A549 (cell line): ENCODE data around the gene FAAP24. TPM values are rescaled to one million over a fixed set of nuclear protein-coding genes. Genes with fewer than 3 reads are reported as not detected.

Experiments used
- ATAC-seq, 2 experiments: fragments of 200-7000 bp in 1 of 2; fragments of >200 bp in 1 of 2; cut with Nextera tagmentation in 1 of 2; cut with Tn5 transposase in 1 of 2; 3 replicates each; pipeline versions ENCODE4 v1.8.0 to v1.9.1; 2018 to 2020; ENCODE audit warnings: mild to moderate bottlenecking in 1 of 2, moderate library complexity in 1 of 2
- CTCF ChIA-PET: fragments of 300-600 bp; sonication (Branson Sonifier 250); formaldehyde crosslinking; extraction: SDS; loops from one replicate; lab custom pipeline; 2021; ENCODE audit warnings: antibody characterized with exemption, inconsistent platforms; lab: Yijun Ruan, JAX
- POLR2A ChIA-PET: fragments of 350-600 bp; formaldehyde crosslinking; extraction: SDS; loops from one replicate; lab custom pipeline; 2021; ENCODE audit warnings: antibody characterized with exemption, inconsistent platforms; lab: Yijun Ruan, JAX
- DNase-seq, 2 experiments: peaks; one replicate each; pipeline versions ENCODE4 v3.0.0 to v3.0.0-alpha.2; 2011 to 2016; ENCODE audit warnings: low read depth in 1 of 2, low spot score in 1 of 2
- FAIRE-seq: peaks from 2 replicates; lab custom pipeline; 2011; peaks lifted over from hg19 to GRCh38; lab: Jason Lieb, UNC
- H3K27ac ChIP-seq, 2 experiments: fragments of >200 bp; sonication (Bioruptor Twin); formaldehyde crosslinking; 3 replicates each; pipeline ENCODE4 v1.5.1; 2016 to 2017
- H3K4me1 ChIP-seq: fragments of >200 bp; sonication (Bioruptor Twin); formaldehyde crosslinking; 3 replicates; pipeline ENCODE4 v1.6.1; 2016
- H3K4me2 ChIP-seq: fragments of >200 bp; sonication (Bioruptor Twin); formaldehyde crosslinking; 3 replicates; pipeline ENCODE4 v1.6.1; 2016
- H3K4me3 ChIP-seq: fragments of >200 bp; sonication (Bioruptor Twin); formaldehyde crosslinking; 3 replicates; pipeline ENCODE4 v1.5.1; 2016
- H3K9me3 ChIP-seq: fragments of >200 bp; sonication (Bioruptor Twin); formaldehyde crosslinking; 3 replicates; pipeline ENCODE4 v1.6.1; 2016
- CBX2 ChIP-seq: fragments of 200-600 bp; sonication (generic); IDR thresholded peaks from 2 replicates; pipeline ENCODE4 v1.6.1; 2016; ENCODE audit warnings: low read depth, mild to moderate bottlenecking, borderline replicate concordance
- EHMT2 ChIP-seq: fragments of 200-600 bp; sonication (generic); IDR thresholded peaks from 2 replicates; pipeline ENCODE4 v1.6.1; 2016; ENCODE audit warnings: antibody characterized with exemption, low read depth, mild to moderate bottlenecking, moderate library complexity
- EP300 ChIP-seq, 2 experiments: fragments of >200 bp; sonication (Bioruptor Twin); formaldehyde crosslinking; IDR thresholded peaks; 2 replicates in 1 of 2; 3 replicates in 1 of 2; pipeline ENCODE4 v1.6.1; 2016 to 2017
- FOSB ChIP-seq: fragments of 250-450 bp; sonication (Bioruptor Pico); IDR thresholded peaks from 2 replicates; pipeline ENCODE4 v1.5.0; 2020; ENCODE audit warnings: mild to moderate bottlenecking, moderate library complexity
- FOSL2 ChIP-seq, 2 experiments: fragments of 450-650 bp in 1 of 2; fragments of >200 bp in 1 of 2; sonication (Bioruptor Twin) in 1 of 2; formaldehyde crosslinking; IDR thresholded peaks; 2 replicates each; pipeline versions ENCODE4 v1.5.0 to v1.6.1; 2016 to 2020; ENCODE audit warnings: mild to moderate bottlenecking in 1 of 2, moderate library complexity in 1 of 2
- FOXS1 ChIP-seq: fragments of 250-450 bp; sonication (Bioruptor Pico); IDR thresholded peaks from 2 replicates; pipeline ENCODE4 v1.5.0; 2020; ENCODE audit warnings: mild to moderate bottlenecking, moderate library complexity
- HEYL ChIP-seq: fragments of 250-450 bp; sonication (Bioruptor Pico); IDR thresholded peaks from 2 replicates; pipeline ENCODE4 v1.8.0; 2021; ENCODE audit warnings: mild to moderate bottlenecking, moderate library complexity
- HOXA7 ChIP-seq: fragments of 250-450 bp; sonication (Bioruptor Pico); IDR thresholded peaks from 2 replicates; pipeline ENCODE4 v1.5.0; 2020; ENCODE audit warnings: mild to moderate bottlenecking, moderate library complexity
- HOXB5 ChIP-seq: fragments of 250-450 bp; sonication (Bioruptor Pico); IDR thresholded peaks from 2 replicates; pipeline ENCODE4 v1.5.0; 2020; ENCODE audit warnings: mild to moderate bottlenecking, moderate library complexity
- JUN ChIP-seq, 2 experiments: fragments of >200 bp; sonication (Bioruptor Twin); formaldehyde crosslinking; IDR thresholded peaks; 2 replicates in 1 of 2; 3 replicates in 1 of 2; pipeline ENCODE4 v1.6.1; 2016 to 2017
- KDM1A ChIP-seq: fragments of 200-600 bp; sonication (generic); IDR thresholded peaks from 2 replicates; pipeline ENCODE4 v1.6.1; 2016; ENCODE audit warnings: low read depth, mild to moderate bottlenecking
- KDM5A ChIP-seq: fragments of 200-600 bp; sonication (generic); IDR thresholded peaks from 2 replicates; pipeline ENCODE4 v1.6.1; 2016; ENCODE audit warnings: antibody characterized with exemption, mild to moderate bottlenecking
- NFE2L2 ChIP-seq: fragments of 150-350 bp; conservative IDR thresholded peaks from 2 replicates; pipeline ENCODE4 v1.6.1; 2014; ENCODE audit warnings: low read length
- NPAS2 ChIP-seq: fragments of 250-450 bp; sonication (Bioruptor Pico); IDR thresholded peaks from 2 replicates; pipeline ENCODE4 v1.8.0; 2022; ENCODE audit warnings: mild to moderate bottlenecking, moderate library complexity, borderline replicate concordance
- PHF8 ChIP-seq: fragments of 200-600 bp; sonication (generic); IDR thresholded peaks from 2 replicates; pipeline ENCODE4 v1.6.1; 2016; ENCODE audit warnings: low read depth, mild to moderate bottlenecking, antibody characterized with exemption, moderate library complexity, borderline replicate concordance
- RCOR1 ChIP-seq: fragments of 150-350 bp; IDR thresholded peaks from 2 replicates; pipeline ENCODE4 v1.6.1; 2014; ENCODE audit warnings: antibody characterized with exemption, low read length, low read depth
- RFX5 ChIP-seq: fragments of 450-650 bp; IDR thresholded peaks from 2 replicates; pipeline ENCODE4 v1.7.1; 2014; ENCODE audit warnings: antibody characterized with exemption, mild to moderate bottlenecking, moderate library complexity
- RNF2 ChIP-seq: fragments of 200-600 bp; sonication (generic); IDR thresholded peaks from 2 replicates; pipeline ENCODE4 v1.6.1; 2016; ENCODE audit warnings: low read depth, mild to moderate bottlenecking, antibody characterized with exemption, moderate library complexity, borderline replicate concordance
- SMC3 ChIP-seq: fragments of >200 bp; sonication (Bioruptor Twin); formaldehyde crosslinking; IDR thresholded peaks from 3 replicates; pipeline ENCODE4 v1.6.1; 2018; ENCODE audit warnings: inconsistent platforms
- SREBF2 ChIP-seq: fragments of 450-650 bp; IDR thresholded peaks from 2 replicates; pipeline ENCODE4 v1.6.1; 2014; ENCODE audit warnings: mild to moderate bottlenecking, moderate library complexity
- TFCP2L1 ChIP-seq: fragments of 250-450 bp; sonication (Bioruptor Pico); IDR thresholded peaks from 2 replicates; pipeline ENCODE4 v1.5.0; 2021; ENCODE audit warnings: mild to moderate bottlenecking
- ZFP36 ChIP-seq: fragments of 450-650 bp; IDR thresholded peaks from 2 replicates; pipeline ENCODE4 v1.6.1; 2014; ENCODE audit warnings: borderline replicate concordance; ENCODE audit not compliant: partially characterized antibody
- ZSCAN20 ChIP-seq: fragments of 250-450 bp; sonication (Bioruptor Pico); IDR thresholded peaks from 2 replicates; pipeline ENCODE4 v1.8.0; 2022; ENCODE audit warnings: mild to moderate bottlenecking, moderate library complexity
- WGBS: methylation state at CpG from one replicate; pipeline ENCODE4 v1.1.6; 2017; ENCODE audit errors: missing lambda C conversion rate; 5-methylcytosine and 5-hydroxymethylcytosine counted together
- polyA minus RNA-seq: library from RNA; depleted of rRNA, polyadenylated mRNA; stranded (reverse); fragments of >200 nt; gene quantifications from 2 replicates; pipeline ENCODE4 v1.2.3, GENCODE V29; 2011; rRNA and poly(A)+ RNA removed
- polyA plus RNA-seq, 4 experiments: library from polyadenylated mRNA; depleted of rRNA in 3 of 4; stranded (reverse); fragments of >200 nt; fragmentation: RNase III in 1 of 4; extraction: RNeasy Plus Mini Kit Qiagen cat#74134 plus additional on column Dnase treatment in 1 of 4; gene quantifications; 2 replicates in 3 of 4; 3 replicates in 1 of 4; pipeline ENCODE4 v1.2.3, GENCODE V29; 2011 to 2017
- TF ChIP-seq, protein P1 (sequence below): IDR thresholded peaks from 2 replicates; pipeline ENCODE4 v1.6.1; 2012
- TF ChIP-seq, protein P2 (sequence below): fragments of >200 bp; sonication (Bioruptor Twin); formaldehyde crosslinking; IDR thresholded peaks from 3 replicates; pipeline ENCODE4 v1.5.1; 2016
- TF ChIP-seq, protein P3 (sequence below): fragments of 450-650 bp; IDR thresholded peaks from 2 replicates; pipeline ENCODE4 v1.6.1; 2014; ENCODE audit warnings: antibody characterized with exemption
- TF ChIP-seq, protein P4 (sequence below): fragments of >200 bp; sonication (Bioruptor Twin); formaldehyde crosslinking; IDR thresholded peaks from 2 replicates; pipeline ENCODE4 v1.6.1; 2016
- TF ChIP-seq, protein P5 (sequence below): IDR thresholded peaks from 2 replicates; pipeline ENCODE4 v1.6.1; 2012
- TF ChIP-seq, protein P6 (sequence below): fragments of 200-600 bp; sonication (generic); IDR thresholded peaks from 2 replicates; pipeline ENCODE4 v1.6.1; 2016; ENCODE audit warnings: antibody characterized with exemption, mild to moderate bottlenecking, moderate library complexity

FAAP24 gene, protein sequence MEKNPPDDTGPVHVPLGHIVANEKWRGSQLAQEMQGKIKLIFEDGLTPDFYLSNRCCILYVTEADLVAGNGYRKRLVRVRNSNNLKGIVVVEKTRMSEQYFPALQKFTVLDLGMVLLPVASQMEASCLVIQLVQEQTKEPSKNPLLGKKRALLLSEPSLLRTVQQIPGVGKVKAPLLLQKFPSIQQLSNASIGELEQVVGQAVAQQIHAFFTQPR
- polyA plus RNA-seq (2011; rRNA removed) (14.4 and 15.9 TPM in 2 replicates), polyA plus RNA-seq (2017; fragmentation: RNase III; extraction: RNeasy Plus Mini Kit Qiagen cat#74134 plus additional on column Dnase treatment) (14.2 to 15.1 TPM (median 15.0 TPM) in 3 replicates), polyA minus RNA-seq (10.1 and 14.6 TPM in 2 replicates)
- 13.1 and 15.9 TPM in 2 replicates for polyA plus RNA-seq (2012; cell fraction: cytosol; rRNA removed)
- polyA plus RNA-seq (2012; cell fraction: nucleus; rRNA removed), result 4.0 and 4.4 TPM in 2 replicates

DNA sequence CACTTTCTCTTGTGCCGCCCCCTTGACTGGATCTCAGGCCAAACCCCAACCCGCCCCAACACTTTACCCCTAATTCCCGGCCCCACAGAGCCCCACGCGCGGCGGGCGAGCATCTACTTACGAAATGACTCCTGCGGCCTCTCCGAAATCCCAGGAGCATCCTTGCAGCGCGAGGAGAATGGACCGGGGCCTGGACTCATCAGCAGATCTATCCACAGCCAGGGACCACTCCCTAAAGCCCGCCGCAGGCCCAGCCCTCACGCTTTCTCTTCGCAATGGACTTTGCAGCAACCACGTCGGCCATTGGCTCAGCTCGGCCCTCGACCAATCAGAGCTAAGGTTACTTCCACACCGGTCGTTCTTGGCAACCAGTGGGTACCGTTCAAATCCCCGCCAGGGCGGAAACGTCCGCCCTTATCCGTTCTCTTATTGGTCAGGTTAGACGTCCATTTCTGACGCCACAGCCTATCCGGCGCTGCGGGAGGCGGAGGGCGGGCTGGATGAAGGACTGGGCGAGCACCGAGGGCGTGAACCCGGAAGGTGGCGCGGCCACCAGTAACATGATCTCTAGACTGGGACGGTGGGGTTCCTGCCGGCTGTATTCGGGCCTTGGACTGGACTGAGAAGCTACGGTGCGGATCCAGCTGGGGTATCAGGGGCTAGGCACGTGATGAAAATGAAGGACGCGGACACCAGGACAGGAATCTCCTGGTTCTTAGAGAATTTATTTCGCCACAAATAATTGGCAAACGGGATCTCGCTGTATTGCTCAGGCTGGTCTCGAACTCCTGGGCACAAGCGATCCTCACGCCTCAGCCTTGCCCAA lies at the start of gene FAAP24, which contains the start of gene CEP89:
FAAP24 (plus strand) TSS at position 528 of the 826 bp plus-strand sequence. CDS start 955 bp downstream, outside the sequence.
CEP89 (minus strand) TSS at position 244 of the 826 bp plus-strand sequence; CDS start at position 160, 84 bp downstream.
- H3K4me1 ChIP-seq, result peaks cover 19% of the 10 kb centered on the region
- H3K27ac ChIP-seq, result peak within 1 kb of the TSS; percentile 75 to 89
- FAIRE-seq, result peak; percentile 100
- H3K9me3 ChIP-seq, result no peaks in the 10 kb centered on the region
- DNase-seq, result peak; percentile 100
- CTCF ChIA-PET, result interaction anchor here (0.7 to 16.5 kb wide), 12 partner anchors 13 to 409 kb away, joined by 3 to 349 read pairs (median 4); partner anchors contain the start of gene GPATCH1
- ATAC-seq, result peak; percentile 96 to 98
- POLR2A ChIA-PET, result interaction anchor here (0.7 to 2.8 kb wide), 6 partner anchors 93 to 281 kb away, joined by 3 to 16 read pairs (median 4); partner anchors contain the start of genes GPATCH1, NUDT19 and RHPN2
- peak within 1 kb of the TSS; percentile 81 for H3K4me2 ChIP-seq
- WGBS, result 1% methylated on average over 57 of the region's 57 CpGs
- peak within 1 kb of the TSS; percentile 60 for H3K4me3 ChIP-seq
- TF ChIP-seq SMC3, result no peak
- no peak for TF ChIP-seq CBX2
- TF ChIP-seq RNF2, result no peak
- TF ChIP-seq HOXA7 (CRISPR knock-in tag), result no peak
- peak; percentile 94 for TF ChIP-seq PHF8
- TF ChIP-seq, protein P1, sequence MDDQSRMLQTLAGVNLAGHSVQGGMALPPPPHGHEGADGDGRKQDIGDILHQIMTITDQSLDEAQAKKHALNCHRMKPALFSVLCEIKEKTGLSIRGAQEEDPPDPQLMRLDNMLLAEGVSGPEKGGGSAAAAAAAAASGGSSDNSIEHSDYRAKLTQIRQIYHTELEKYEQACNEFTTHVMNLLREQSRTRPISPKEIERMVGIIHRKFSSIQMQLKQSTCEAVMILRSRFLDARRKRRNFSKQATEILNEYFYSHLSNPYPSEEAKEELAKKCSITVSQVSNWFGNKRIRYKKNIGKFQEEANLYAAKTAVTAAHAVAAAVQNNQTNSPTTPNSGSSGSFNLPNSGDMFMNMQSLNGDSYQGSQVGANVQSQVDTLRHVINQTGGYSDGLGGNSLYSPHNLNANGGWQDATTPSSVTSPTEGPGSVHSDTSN, result peak; percentile 97
- TF ChIP-seq KDM5A, result peak; percentile 57
- TF ChIP-seq EHMT2, result no peak
- TF ChIP-seq RCOR1, result no peak
- TF ChIP-seq, protein P2, sequence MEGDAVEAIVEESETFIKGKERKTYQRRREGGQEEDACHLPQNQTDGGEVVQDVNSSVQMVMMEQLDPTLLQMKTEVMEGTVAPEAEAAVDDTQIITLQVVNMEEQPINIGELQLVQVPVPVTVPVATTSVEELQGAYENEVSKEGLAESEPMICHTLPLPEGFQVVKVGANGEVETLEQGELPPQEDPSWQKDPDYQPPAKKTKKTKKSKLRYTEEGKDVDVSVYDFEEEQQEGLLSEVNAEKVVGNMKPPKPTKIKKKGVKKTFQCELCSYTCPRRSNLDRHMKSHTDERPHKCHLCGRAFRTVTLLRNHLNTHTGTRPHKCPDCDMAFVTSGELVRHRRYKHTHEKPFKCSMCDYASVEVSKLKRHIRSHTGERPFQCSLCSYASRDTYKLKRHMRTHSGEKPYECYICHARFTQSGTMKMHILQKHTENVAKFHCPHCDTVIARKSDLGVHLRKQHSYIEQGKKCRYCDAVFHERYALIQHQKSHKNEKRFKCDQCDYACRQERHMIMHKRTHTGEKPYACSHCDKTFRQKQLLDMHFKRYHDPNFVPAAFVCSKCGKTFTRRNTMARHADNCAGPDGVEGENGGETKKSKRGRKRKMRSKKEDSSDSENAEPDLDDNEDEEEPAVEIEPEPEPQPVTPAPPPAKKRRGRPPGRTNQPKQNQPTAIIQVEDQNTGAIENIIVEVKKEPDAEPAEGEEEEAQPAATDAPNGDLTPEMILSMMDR, result no peak
- peak; percentile 81 for TF ChIP-seq HOXB5 (CRISPR knock-in tag)
- peak; percentile 69; the same call in 1 of the 2 replicates for TF ChIP-seq FOSB (CRISPR knock-in tag)
- TF ChIP-seq, protein P3, sequence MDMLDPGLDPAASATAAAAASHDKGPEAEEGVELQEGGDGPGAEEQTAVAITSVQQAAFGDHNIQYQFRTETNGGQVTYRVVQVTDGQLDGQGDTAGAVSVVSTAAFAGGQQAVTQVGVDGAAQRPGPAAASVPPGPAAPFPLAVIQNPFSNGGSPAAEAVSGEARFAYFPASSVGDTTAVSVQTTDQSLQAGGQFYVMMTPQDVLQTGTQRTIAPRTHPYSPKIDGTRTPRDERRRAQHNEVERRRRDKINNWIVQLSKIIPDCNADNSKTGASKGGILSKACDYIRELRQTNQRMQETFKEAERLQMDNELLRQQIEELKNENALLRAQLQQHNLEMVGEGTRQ, result peak; percentile 62
- TF ChIP-seq SREBF2, result no peak; the same call in 1 of the 2 replicates
- 0 out of 5 replicates have a peak, but pooled peaks of 1 of the 2 experiments have one; percentile 34 for TF ChIP-seq EP300 (IDR thresholded peaks at IDR 0.05)
- no peak for TF ChIP-seq NPAS2
- no peak for TF ChIP-seq FOSL2 (IDR thresholded peaks at IDR 0.05)
- TF ChIP-seq FOSL2 (CRISPR knock-in tag; IDR thresholded peaks at IDR 0.05), result peak; percentile 24; the same call in 1 of the 2 replicates
- no peak for TF ChIP-seq ZSCAN20 (CRISPR knock-in tag)
- TF ChIP-seq TFCP2L1 (CRISPR knock-in tag), result peak; percentile 56; the same call in 1 of the 2 replicates
- TF ChIP-seq, protein P4, sequence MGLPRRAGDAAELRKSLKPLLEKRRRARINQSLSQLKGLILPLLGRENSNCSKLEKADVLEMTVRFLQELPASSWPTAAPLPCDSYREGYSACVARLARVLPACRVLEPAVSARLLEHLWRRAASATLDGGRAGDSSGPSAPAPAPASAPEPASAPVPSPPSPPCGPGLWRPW, result no peak
- TF ChIP-seq, protein P5, sequence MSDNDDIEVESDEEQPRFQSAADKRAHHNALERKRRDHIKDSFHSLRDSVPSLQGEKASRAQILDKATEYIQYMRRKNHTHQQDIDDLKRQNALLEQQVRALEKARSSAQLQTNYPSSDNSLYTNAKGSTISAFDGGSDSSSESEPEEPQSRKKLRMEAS, result peak; percentile 81
- TF ChIP-seq, protein P6, sequence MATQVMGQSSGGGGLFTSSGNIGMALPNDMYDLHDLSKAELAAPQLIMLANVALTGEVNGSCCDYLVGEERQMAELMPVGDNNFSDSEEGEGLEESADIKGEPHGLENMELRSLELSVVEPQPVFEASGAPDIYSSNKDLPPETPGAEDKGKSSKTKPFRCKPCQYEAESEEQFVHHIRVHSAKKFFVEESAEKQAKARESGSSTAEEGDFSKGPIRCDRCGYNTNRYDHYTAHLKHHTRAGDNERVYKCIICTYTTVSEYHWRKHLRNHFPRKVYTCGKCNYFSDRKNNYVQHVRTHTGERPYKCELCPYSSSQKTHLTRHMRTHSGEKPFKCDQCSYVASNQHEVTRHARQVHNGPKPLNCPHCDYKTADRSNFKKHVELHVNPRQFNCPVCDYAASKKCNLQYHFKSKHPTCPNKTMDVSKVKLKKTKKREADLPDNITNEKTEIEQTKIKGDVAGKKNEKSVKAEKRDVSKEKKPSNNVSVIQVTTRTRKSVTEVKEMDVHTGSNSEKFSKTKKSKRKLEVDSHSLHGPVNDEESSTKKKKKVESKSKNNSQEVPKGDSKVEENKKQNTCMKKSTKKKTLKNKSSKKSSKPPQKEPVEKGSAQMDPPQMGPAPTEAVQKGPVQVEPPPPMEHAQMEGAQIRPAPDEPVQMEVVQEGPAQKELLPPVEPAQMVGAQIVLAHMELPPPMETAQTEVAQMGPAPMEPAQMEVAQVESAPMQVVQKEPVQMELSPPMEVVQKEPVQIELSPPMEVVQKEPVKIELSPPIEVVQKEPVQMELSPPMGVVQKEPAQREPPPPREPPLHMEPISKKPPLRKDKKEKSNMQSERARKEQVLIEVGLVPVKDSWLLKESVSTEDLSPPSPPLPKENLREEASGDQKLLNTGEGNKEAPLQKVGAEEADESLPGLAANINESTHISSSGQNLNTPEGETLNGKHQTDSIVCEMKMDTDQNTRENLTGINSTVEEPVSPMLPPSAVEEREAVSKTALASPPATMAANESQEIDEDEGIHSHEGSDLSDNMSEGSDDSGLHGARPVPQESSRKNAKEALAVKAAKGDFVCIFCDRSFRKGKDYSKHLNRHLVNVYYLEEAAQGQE, result no peak; the same call in 1 of the 2 replicates
- TF ChIP-seq JUN (IDR thresholded peaks at IDR 0.05), result peak; percentile 47 to 82; a peak in 3 of 5 replicates
- no peak for TF ChIP-seq KDM1A
- no peak for TF ChIP-seq NFE2L2
- TF ChIP-seq ZFP36, result no peak
- peak; percentile 85 for TF ChIP-seq RFX5
- no peak for TF ChIP-seq FOXS1 (CRISPR knock-in tag)
- no peak for TF ChIP-seq HEYL
